Left hindlimb (tissue), 1 donor: ENCODE measurements around the gene PPIH.
A peak's percentile ranks its signal among the peaks of the same experiment; 100 is the strongest.
"Not testable (repeated sequence)": the region's sequence is repeated elsewhere in the genome, so short reads cannot be mapped to it uniquely, and the experiment has no call there.

Experiments used
- DNase-seq: peaks from one replicate; pipeline ENCODE4 v3.0.0-alpha.2; 2018

PPIH gene

GRCh38 chr1:42657981-42658876 lies at the start of gene PPIH:
Gene PPIH (plus strand): TSS chr1:42658423. CDS start chr1:42658447, 24 bp downstream.
- DNase-seq, result peak; percentile 96

DNA sequence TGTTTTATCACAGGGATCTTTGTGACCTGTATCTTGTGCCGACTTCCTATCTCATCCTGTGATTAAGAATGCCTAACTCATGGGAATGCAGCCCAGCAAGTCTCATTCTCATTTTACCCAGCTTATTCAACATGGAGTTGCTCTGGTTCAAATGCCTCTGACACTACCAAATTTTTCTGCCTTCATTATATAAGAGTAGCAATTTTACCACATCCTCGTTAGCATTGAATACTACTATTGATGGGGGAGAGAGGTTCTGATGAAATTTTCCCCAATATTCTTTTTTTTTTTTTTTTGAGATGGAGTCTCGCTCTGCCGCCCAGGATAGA lies 44.5 kb upstream of the PPIH start:
- no peak for DNase-seq

DNA sequence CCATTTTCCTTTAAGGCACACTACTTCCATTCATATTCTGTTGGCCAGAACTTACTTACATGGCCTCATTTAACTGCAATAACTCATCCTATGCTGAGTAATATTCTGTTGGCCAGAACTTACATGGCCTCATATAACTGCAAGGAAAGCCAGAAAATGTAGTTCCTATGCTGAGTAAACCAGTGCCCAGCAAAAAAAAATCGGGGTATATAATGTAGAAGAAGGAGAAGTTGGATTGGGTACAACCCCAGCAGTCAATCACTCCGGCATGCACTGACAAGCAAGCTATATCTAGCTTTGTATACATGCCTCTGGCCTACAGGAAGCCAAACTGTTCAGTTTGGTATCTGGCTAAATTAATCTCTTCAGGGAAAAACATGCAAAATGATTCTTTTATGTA lies 39.4 kb upstream of the PPIH start:
- no peak for DNase-seq

- DNase-seq, result no peak
Measured at GRCh38 chr1:42620307-42620706, 37.9 kb upstream of the PPIH start.

GRCh38 chr1:42621180-42621579 lies 37.0 kb upstream of the PPIH start:
- not testable (repeated sequence) for DNase-seq

- DNase-seq, result not testable (repeated sequence)
Measured at GRCh38 chr1:42627205-42627604, 31.0 kb upstream of the PPIH start.

- DNase-seq, result no peak
Measured at GRCh38 chr1:42639116-42639515, 19.1 kb upstream of the PPIH start.

DNA sequence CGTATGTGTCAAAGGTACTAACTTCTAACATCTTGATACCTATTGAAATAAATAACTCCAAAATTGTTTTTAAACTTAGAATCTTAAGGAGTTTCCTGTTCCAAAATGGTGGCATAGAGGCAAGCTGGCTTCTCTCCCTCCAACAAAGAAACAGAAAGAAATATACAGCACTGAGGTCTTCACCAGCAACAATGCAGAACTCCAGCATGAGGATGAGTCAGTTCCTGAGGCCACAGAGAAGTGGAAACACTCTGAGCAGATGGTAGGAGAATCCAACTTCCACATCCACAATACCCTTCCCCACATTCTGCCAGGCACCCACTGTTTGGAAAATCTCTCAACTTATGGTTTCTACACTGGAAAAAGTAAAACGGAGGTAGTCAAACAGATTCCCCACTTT lies 12.2 kb upstream of the PPIH start:
- DNase-seq, result no peak

DNA sequence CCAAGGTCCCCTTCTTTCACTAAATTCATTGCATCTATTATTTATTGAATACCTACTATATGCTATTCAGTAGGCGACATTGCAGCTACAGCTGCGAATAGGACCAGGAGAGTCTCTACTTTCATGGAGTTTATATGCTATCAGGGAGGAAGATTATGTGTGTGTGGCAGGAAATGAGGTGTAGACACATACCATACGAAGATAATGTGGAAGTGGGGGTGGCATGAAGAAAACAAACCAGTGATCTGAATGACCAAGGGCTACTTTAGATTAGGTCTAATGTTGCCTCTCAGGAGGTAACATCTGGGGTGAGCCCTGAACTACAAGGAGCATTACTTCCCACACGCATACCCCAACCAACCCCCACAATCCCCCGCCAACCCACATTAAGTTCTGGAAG lies 1.0 kb upstream of the PPIH start:
- DNase-seq, result no peak

DNA sequence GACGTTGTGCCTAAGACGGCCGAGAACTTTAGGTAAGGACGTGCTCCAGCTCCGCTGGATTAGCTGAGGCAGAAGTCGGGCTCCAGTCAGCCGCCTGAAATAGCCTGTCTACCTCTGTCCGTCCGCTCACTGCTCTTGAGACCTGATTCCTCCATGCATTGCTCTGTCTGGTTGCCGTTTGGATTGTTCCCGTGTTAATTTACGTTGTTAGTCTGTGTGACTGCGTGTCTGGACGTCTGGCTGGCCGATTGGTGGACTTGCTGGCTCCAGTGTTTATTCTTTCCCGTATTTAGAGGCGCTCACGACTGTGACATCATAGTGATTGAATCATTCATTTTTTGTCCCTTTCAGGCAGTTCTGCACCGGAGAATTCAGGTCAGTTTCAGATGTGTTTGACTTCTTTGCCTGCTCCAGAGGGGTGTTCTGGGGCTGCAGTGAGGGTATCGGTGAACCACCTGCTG lies 684 bp downstream of the PPIH start:
- DNase-seq, result no peak

GRCh38 chr1:42660907-42661500 lies 2.8 kb downstream of the PPIH start:
- DNase-seq, result no peak

DNA sequence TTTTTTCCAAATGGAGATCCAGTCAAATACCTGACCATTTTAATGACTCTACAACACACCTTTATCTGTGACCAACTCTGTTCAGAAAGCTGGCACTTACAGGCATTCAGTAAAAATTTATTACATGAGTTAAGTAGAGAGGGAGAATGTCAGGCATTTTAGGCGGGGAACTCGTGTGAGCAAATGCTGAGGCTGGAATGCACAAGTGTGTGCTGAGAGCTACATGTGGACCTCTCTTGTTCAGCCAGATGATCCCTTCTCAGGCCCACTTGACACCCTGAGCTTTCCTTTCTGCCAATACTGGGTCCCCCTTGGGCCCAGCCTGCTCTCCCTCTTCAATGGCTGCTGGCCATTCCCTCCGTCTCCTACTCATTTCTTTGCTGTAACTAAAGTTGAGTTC lies 11.7 kb downstream of the PPIH start:
- no peak for DNase-seq

DNA sequence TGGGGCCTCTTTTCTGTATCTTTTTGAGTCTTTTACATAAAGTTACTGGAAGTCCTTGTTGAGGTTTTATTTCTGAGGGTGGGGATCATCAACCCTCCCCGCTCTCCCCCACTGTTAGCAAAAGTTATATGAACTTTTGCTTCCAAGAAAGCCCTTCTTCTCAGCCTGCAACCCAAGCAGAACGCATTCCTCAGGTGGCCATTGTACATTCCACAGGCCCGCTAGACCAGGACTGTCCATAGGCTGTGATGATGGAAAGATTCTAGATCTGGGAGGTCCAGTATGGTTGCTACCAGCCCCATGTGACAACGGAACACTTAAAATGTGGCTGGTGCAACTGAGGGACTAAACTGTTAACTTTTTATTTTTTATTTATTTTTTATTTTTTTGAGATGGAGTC lies 12.2 kb downstream of the PPIH start:
- no peak for DNase-seq

DNA sequence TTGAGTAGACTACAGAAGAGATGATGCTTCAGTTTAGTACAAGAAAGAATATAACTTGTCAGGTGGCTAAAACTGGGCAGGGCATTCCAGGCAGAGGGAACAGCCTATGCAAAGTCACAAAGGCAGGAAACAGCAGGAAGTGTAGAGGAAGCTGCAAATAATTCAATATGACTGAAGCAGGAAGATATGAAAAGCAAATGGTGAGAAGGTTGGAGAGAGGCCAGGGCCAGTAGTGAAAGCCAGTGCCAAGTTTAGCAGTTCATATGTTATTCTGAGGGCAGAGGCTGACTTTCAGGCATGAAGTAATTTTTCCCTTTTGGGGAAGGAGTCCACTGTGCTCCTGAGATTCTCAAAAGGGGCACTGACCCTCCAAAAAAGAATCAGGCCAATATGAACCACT lies 16.0 kb downstream of the PPIH start:
- DNase-seq, result no peak

DNA sequence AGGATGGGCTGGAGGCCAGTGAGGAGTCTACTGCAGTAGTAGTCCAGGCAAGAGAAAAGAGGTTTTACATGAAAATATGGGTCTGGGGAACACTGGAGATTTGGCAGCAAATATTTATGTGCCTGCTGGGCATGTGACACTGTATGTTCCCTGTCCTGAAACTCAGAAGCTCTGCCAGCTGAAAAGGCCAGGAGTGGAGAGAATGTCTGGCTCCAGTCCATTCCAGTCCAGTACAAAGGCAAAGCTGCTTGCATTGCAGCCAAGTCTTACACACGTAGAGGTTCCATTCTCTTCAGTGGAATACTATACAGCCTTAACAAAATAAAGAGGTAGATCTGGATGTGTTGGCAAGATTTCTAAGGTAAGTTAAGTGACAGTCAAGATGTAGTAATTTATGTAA lies 16.5 kb downstream of the PPIH start:
- no peak for DNase-seq

DNA sequence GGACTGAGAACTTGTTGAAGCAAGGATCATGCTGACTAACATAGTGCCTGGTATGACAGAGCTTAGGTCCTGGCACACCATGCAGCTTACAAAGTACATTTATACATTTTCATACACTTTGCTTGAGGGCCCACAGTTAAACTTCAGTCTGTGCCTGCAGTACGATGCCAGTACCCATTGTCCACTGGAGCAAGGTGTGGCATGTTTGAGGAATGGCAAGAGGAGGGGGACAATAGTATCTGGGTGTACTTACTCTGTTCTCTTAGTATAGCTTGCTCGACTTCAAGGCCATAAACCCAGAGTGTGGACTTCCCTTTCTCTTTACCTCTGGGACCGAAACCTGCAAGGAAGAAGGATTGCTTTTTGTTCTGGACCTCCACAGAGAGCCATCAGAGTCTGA lies 17.2 kb downstream of the PPIH start:
- no peak for DNase-seq

DNA sequence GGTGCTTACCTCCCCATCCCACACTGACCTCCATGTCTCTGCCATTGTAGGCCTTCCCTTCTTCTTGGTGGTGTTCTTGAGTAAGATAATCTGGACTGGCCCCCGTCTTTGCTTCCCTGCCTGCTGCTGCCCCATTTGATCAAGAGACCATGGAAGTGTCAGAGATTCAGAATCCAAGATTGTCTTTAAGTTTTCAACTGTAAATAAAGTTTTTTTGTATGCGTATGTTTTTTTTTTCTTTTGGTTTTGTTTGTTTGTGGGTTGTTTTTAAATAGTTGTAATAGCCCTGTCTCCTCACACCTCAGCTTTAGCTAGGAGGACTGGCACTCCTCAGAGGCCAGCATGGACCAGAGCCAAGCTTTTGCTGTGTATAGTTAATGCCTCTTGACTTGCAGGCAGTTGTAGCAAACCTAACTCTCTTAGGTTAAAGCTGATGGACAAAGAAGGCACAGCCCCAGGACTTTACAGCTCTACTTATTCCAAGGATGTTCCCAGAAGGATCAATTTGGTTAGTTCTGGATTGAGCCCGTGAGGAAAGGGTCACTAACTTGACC lies 18.4 kb downstream of the PPIH start:
- no peak for DNase-seq

- no peak for DNase-seq
Measured at GRCh38 chr1:42679364-42679983, 21.3 kb downstream of the PPIH start.

DNA sequence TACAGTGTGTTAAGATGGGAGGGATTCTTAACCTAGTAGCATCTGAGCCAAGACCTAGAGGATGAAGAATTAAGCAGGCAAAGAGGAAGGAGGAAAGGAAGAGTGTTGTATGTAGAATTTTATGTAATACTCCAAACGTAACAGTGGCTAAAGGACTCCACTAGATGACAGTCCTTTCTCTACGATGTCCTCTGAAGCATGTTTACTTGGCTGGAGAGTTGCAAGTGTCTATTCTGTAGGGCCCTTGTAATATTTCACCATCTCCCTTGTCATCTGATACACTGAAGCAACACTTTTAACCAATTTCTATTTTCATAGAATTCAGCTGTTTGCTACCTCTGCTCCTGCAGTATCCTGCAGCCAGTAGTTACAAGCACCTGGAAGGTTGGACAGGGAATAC lies 21.8 kb downstream of the PPIH start:
- DNase-seq, result no peak

- no peak for DNase-seq
Measured at GRCh38 chr1:42680921-42681683, 22.9 kb downstream of the PPIH start.

GRCh38 chr1:42681741-42682483 lies 23.7 kb downstream of the PPIH start, which contains the start of gene YBX1:
Gene YBX1 (plus strand): TSS chr1:42682418. CDS start chr1:42682566, 148 bp downstream.
- peak; percentile 98 for DNase-seq

DNA sequence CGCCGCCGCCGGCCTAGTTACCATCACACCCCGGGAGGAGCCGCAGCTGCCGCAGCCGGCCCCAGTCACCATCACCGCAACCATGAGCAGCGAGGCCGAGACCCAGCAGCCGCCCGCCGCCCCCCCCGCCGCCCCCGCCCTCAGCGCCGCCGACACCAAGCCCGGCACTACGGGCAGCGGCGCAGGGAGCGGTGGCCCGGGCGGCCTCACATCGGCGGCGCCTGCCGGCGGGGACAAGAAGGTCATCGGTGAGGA lies 24.2 kb downstream of the PPIH start:
- not testable (repeated sequence) for DNase-seq
